ENCODE results near the gene NRXN3. TPM values are rescaled to one million over a fixed set of nuclear protein-coding genes. Genes with fewer than 3 reads are reported as not detected.

NRXN3 gene
- total RNA-seq, 1 donor from 2014 or later, result 4.1 TPM

DNA sequence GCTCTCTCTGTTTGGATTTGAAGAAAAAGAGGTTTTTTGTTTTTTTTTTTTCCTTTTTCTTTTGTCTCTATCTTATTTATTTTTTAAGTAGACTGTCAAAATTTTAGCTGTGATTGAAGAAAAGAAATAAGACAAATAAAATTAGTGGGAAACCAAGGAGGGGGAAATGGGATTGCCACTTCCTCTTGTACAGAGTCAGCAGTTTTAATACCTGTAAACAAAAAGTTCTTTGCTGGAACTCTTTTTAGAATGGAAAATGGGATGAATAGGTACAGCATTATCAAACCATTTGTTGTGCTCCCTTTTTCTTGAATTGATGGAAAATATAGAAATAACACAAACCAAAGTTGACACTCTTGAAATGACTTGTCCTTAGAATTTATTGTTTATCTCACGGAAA is 1360.4 kb downstream of the NRXN3 start:
- no peak for DNase-seq (ENCODE audit: low spot score)
- intact Hi-C loops (cut with DNase I), result no loop called here

DNA sequence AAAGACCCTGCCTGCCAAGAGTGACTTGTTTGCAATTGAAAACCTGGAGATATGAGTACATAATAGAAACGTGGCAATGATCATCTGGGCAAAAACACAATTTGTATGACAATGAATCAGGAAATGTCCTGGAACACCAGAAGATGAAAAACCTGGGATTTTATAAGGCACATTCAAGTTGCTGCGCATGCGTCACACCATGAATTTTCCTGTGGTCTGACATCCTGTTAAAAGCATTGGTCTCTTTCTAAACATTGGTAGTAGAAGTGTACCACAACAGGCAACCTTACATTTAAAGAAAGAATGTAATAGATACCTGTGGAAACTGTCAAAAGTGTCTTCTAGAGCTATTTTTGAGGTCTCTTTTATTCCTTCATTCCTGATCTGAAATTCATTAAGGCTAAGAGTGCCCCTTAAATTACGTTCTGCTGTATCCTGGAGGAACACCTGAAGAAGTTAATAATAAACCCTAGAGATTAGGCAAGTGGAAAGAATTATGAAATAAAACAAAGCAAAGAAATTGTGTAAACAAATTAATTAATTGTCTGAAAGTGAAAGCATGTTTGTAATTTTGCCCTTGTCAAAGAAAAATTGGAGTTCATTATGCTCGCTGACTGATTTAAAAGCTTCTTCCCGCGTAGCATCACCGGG is 1364.7 kb downstream of the NRXN3 start:
- DNase-seq (ENCODE audit: low spot score), result no peak
- intact Hi-C loops (cut with DNase I), result no loop called here

DNA sequence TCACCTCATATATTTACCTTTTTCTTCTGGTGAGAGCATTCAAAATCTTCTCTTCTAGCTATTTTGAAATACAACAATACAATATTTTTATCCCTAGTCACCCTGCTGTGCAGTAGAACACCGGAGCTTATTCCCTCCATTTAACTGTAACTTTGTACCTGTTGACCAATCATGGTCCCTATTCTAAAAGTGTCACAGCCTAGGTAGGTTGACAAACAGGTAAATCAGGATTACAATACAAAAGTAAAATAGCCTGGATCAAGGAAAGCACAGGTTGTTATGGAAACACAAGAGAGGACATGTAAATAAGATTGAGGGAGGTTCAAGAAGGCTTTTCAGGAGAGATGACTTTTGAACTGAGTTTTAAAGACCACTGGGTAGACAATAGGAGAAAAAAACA is 1370.2 kb downstream of the NRXN3 start:
- intact Hi-C loops (cut with DNase I), result no loop called here
- DNase-seq (ENCODE audit: low spot score), result no peak

DNA sequence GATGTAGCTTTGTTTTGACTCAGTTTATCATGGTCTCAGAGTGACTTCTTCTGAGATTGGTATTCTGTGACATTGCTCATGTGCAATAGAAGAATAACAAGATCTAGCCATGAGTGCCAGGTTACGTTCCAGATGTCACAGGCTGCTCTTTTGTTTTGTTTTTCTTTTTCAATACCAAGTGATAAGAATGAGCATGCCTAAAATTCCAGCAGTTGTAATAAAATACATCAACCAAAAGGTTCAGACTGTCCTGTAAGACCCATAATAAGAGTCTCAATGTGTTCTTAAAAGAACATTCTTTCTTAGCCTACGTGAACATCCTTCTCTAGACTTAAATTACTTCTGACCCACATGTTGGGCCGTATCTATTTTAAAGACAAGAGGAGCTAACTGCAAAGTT is 1371.9 kb downstream of the NRXN3 start:
- intact Hi-C loops (cut with DNase I), result no loop called here
- DNase-seq (ENCODE audit: low spot score), result no peak

- intact Hi-C loops (cut with DNase I), result no loop called here
Measured at GRCh38 chr14:79543348-79543747, 1373.2 kb downstream of the NRXN3 start.

GRCh38 chr14:79543967-79544697 is 1374.0 kb downstream of the NRXN3 start:
- DNase-seq (ENCODE audit: low spot score), result no peak
- intact Hi-C loops (cut with DNase I), result no loop called here

More at GRCh38 chr14:79543348-79543747, 1373.2 kb downstream of the NRXN3 start:
- no peak for DNase-seq (ENCODE audit: low spot score)

DNA sequence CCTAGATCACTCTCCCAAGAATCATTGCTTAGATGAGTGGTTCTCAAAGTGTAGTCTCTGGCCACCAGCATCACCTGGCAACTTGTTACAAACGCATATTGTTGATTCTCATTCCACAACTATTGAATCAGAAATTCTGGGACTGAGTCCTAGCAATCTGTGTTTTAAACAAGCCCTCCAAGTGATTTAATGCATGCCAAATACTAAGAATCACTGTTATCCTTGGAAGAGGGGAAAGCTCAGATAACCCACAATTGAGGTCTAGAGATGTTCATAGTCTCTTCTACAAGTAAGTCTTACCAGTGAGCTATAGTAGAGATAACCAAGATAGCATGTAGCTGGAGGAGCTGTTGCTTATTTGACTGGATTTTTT is 1374.5 kb downstream of the NRXN3 start:
- intact Hi-C loops (cut with DNase I), result no loop called here

GRCh38 chr14:79548836-79549235 is 1378.7 kb downstream of the NRXN3 start:
- no peak for DNase-seq (ENCODE audit: low spot score)
- intact Hi-C loops (cut with DNase I), result no loop called here

More for the DNA sequence above, 1374.5 kb downstream of the NRXN3 start:
- DNase-seq (ENCODE audit: low spot score), result no peak

GRCh38 chr14:79549515-79549914 is 1379.3 kb downstream of the NRXN3 start:
- DNase-seq (ENCODE audit: low spot score), result no peak
- intact Hi-C loops (cut with DNase I), result no loop called here

- intact Hi-C loops (cut with DNase I), result no loop called here
Measured at GRCh38 chr14:79551523-79551922, 1381.3 kb downstream of the NRXN3 start.

GRCh38 chr14:79552778-79553177 is 1382.6 kb downstream of the NRXN3 start:
- DNase-seq (ENCODE audit: low spot score), result no peak
- intact Hi-C loops (cut with DNase I), result no loop called here

More at GRCh38 chr14:79551523-79551922, 1381.3 kb downstream of the NRXN3 start:
- DNase-seq (ENCODE audit: low spot score), result no peak

DNA sequence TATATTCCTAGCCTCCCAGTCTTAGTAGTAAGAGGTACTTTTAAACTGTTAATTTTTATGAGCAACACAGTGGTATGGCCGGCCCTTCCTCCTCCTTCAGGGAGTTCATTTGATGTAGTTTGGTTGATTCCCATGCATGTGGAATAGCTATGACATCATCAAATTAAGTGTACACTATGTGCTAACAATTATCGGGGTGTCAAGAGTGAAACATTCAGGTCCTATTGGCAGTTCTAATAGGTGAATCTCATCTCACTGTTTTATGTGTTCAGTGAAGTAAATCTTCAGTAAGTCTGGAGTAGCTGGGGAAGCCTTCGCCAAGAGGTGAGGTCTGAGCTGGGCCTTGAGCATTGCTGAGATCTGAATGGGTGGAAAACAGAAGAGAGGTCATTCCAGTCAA is 1384.6 kb downstream of the NRXN3 start:
- intact Hi-C loops (cut with DNase I), result no loop called here
- no peak for DNase-seq (ENCODE audit: low spot score)

DNA sequence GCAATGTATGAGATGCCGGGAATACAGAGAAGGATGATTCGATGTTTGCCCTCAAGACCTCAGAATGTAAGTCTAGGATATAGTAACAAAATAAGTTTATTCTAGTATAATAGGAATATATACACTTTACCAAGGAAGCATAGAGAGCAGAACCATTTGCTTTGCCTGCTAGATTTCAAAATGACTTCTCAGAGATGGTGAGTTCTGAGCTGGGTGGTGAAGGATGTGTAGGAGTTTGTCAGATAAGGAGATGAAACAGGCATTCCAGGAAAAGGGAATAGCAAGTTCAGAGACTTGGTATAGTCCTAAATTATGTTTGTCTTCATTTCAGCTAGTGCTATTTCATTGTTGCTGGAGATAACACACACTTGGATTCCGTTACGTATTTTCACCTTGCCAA is 1385.3 kb downstream of the NRXN3 start:
- no peak for DNase-seq (ENCODE audit: low spot score)
- intact Hi-C loops (cut with DNase I), result no loop called here

- intact Hi-C loops (cut with DNase I), result no loop called here
- DNase-seq (ENCODE audit: low spot score), result no peak
Measured at GRCh38 chr14:79557309-79557708, 1387.1 kb downstream of the NRXN3 start.

DNA sequence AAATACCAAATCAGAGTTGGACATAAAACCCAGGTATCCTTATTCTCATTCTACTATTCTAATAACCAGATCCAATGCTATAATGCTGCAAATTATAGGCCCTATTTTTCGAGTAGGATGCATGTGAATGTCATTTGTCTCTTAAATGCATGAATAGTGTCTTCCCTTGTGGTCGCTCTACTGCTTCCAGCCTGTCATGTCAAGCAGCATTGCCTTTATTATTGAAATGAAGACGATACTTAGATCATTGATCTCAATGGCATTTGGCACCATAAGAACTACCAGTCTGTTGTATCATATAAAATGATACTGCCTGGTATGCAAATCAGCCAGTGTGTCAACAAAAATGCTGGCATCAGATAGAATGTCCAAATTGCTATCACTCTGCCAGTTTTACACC is 1392.0 kb downstream of the NRXN3 start:
- intact Hi-C loops (cut with DNase I), result no loop called here
- no peak for DNase-seq (ENCODE audit: low spot score)

DNA sequence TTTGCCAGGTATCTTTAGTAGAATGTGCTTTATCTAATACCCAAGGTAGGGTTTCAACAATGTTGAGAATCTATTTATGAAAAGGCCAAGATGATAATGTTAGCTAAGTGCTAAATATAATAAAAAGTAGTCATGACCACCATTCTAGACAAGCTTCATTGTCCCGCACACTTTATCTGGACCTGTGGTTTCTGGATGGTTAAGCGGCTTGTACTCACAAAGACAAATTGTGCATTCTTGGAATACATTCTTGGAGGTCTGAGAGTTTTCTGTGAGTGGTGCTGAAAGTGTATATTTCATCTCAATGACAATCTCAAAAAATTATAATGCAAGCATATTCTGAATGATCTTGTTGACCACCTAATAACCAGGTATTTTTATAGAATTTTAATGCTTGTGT is 1394.2 kb downstream of the NRXN3 start:
- intact Hi-C loops (cut with DNase I), result no loop called here
- no peak for DNase-seq (ENCODE audit: low spot score)

- no peak for DNase-seq (ENCODE audit: low spot score)
- intact Hi-C loops (cut with DNase I), result no loop called here
Measured at GRCh38 chr14:79567306-79567705, 1397.1 kb downstream of the NRXN3 start.

DNA sequence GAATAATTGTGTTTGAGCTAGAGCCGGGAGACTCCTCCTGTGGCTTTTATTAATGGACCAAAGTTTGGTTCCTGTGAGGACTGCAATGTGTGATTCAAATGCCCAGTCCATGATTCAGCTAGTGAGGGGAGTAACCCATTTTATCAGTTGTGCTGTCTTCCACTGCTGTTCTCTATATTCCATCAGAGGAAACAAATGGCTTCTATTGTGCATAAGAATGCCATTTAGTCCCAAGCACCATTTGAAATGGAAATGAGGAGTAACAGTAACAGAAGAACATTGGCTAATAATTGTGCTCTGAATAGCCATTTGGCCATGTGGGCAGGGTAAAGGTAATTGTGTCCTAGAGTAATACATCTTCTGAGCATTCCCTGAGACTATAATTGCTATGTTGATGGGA is 1398.4 kb downstream of the NRXN3 start:
- intact Hi-C loops (cut with DNase I), result no loop called here
- no peak for DNase-seq (ENCODE audit: low spot score)

- intact Hi-C loops (cut with DNase I), result no loop called here
- no peak for DNase-seq (ENCODE audit: low spot score)
Measured at GRCh38 chr14:79569072-79569471, 1398.9 kb downstream of the NRXN3 start.

DNA sequence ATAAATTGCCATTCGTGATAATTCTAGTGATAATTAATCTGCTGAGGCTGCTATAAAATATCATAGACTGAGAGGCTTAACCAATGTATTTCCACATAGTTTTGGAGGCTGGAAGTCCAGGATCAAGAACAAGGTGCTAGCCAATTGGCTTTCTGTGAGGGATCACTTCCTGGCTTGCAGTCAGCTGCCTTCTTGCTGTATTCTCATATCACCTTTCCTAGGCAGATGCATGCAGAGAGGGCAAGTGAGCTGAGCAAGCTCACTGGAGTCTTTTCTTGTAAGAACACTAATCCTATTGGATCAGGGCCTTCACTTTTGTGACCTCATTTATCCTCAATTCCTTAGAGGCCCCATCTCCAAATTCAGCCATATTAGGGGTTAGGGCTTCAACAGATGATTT is 1400.5 kb downstream of the NRXN3 start:
- intact Hi-C loops (cut with DNase I), result no loop called here
- DNase-seq (ENCODE audit: low spot score), result no peak

DNA sequence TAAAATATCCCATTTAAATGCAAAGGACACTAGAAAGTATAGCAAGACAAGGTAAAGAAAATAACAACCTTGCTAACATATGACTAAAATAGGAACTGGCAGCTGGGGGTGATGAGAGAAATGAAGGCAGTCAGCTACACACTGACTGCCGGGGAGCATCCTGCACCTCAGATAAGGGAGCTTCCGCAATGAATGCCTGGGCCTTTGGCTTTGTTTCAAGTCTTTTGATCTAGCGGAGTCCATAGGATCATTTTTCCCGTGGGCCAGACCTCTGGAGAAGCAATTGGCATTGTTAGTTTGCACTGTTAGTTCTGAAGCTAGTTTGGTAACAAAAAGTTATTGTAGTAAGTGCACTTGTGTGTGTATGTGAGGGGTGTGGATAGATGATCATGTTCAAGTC is 1401.2 kb downstream of the NRXN3 start:
- intact Hi-C loops (cut with DNase I), result no loop called here
- no peak for DNase-seq (ENCODE audit: low spot score)
